Measurements from ENCODE around the gene RAB7B.

Gene RAB7B

GRCh38 chr1:205992218-205992882 lies 10.8 kb downstream of the RAB7B start:
- no peak for TF ChIP-seq GATA2 (IDR thresholded peaks at IDR 0.05; ENCODE audit: low read depth, low read length)
- TF ChIP-seq GATA3 (IDR thresholded peaks at IDR 0.05; ENCODE audit: low read depth, low read length): no peak

GRCh38 chr1:205991237-205991636 lies 12.0 kb downstream of the RAB7B start:
- TF ChIP-seq GATA2 (IDR thresholded peaks at IDR 0.05; ENCODE audit: low read depth, low read length) (no peak), GATA3 (IDR thresholded peaks at IDR 0.05; ENCODE audit: low read depth, low read length) (no peak)

DNA sequence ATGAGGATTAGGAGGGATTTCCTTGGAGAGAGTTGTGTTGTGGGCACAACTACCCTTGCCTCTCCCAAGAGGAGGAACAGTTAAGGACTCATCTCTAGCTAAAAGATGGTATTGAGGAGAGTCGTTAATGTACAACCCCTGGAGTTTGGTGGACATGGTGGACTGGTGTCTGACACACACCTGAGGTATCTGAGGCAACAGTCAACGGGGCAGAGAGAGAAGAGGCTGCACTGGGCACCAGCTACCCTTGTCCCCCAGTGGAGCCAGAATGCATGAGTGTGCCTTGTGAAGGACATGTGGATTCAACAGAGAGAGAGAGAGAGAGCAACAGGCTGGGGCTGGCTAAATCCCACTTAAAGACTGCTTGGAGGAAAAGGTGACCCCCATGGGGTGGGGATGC lies 13.0 kb downstream of the RAB7B start:
- no peak for TF ChIP-seq GATA3 (IDR thresholded peaks at IDR 0.05; ENCODE audit: low read depth, low read length)
- no peak for TF ChIP-seq GATA2 (IDR thresholded peaks at IDR 0.05; ENCODE audit: low read depth, low read length)

- no peak for TF ChIP-seq GATA3 (IDR thresholded peaks at IDR 0.05; ENCODE audit: low read depth, low read length)
- no peak for TF ChIP-seq GATA2 (IDR thresholded peaks at IDR 0.05; ENCODE audit: low read depth, low read length)
These were observed 13.4 kb downstream of the RAB7B start for GRCh38 chr1:205989786-205990185.

DNA sequence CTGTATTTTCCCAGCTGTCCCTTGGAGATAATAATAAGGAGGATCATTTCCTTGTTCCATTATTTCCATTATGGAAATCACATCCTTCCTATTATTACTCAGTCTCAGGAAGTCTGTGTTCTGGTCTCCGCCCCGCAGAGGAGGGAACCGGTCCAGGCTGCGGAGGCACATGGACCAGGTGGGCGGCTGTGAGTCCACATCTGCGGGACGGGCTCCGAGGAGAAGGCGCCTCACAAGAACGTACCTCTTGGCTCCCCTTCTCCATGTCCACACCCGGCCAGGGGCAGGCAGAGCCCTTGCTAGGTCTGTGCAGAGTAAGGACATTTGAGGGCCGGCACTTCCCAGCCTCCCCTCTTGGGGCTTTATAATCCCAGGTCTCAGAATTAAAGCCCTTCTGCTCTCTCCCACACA lies 14.6 kb downstream of the RAB7B start:
- TF ChIP-seq GATA2 (IDR thresholded peaks at IDR 0.05; ENCODE audit: low read depth, low read length): no peak
- TF ChIP-seq GATA3 (IDR thresholded peaks at IDR 0.05; ENCODE audit: low read depth, low read length): no peak

DNA sequence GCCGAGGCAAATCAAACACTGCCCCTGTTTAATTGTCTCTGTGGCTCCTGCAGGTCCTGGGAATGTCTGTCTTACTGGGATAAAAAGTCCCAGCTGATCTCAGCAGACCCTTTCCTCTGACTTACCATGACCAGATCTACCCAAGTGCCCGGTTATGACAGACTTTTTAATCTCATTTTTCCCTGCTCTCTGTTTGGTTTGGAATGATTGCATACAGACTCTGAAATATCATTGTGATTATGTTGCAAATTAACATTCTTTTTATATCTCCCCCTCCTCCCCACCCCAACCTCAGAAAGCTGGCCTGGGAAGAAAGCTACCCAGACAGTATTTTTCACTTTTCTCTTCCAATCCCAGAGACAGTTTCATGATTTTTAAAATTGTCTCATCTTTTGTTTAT lies 16.3 kb downstream of the RAB7B start:
- no peak for TF ChIP-seq GATA3 (IDR thresholded peaks at IDR 0.05; ENCODE audit: low read depth, low read length)
- no peak for TF ChIP-seq GATA2 (IDR thresholded peaks at IDR 0.05; ENCODE audit: low read depth, low read length)

DNA sequence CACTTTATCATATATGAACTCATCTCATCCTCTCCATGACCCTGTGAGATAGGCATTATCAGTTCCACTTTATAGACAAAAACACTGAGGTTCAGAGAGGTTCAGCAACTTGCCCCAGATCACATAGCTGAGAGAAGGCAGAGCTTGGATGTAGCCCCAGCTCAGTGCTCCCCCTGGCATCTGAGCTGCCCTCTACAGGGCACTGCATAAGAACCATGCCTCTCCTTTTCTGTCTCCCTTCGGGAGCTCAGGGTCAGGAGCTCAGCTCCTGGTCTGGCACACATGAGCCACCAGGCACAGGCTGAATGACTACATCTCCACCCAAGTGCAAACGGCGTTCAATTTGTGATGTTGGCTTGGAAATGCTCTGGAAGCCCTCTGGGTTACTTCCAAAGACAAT lies 16.9 kb downstream of the RAB7B start:
- no peak for TF ChIP-seq GATA2 (IDR thresholded peaks at IDR 0.05; ENCODE audit: low read depth, low read length)
- no peak for TF ChIP-seq GATA3 (IDR thresholded peaks at IDR 0.05; ENCODE audit: low read depth, low read length)

- no peak for TF ChIP-seq GATA3 (IDR thresholded peaks at IDR 0.05; ENCODE audit: low read depth, low read length)
- TF ChIP-seq GATA2 (IDR thresholded peaks at IDR 0.05; ENCODE audit: low read depth, low read length): no peak
These were observed 17.7 kb downstream of the RAB7B start for GRCh38 chr1:205985330-205986005.

- no peak for TF ChIP-seq GATA2 (IDR thresholded peaks at IDR 0.05; ENCODE audit: low read depth, low read length)
- no peak for TF ChIP-seq GATA3 (IDR thresholded peaks at IDR 0.05; ENCODE audit: low read depth, low read length)
These were observed 19.1 kb downstream of the RAB7B start for GRCh38 chr1:205983925-205984725.

GRCh38 chr1:205981257-205981656 lies 21.9 kb downstream of the RAB7B start:
- TF ChIP-seq GATA3 (IDR thresholded peaks at IDR 0.05; ENCODE audit: low read depth, low read length) (no peak), GATA2 (IDR thresholded peaks at IDR 0.05; ENCODE audit: low read depth, low read length) (no peak)

DNA sequence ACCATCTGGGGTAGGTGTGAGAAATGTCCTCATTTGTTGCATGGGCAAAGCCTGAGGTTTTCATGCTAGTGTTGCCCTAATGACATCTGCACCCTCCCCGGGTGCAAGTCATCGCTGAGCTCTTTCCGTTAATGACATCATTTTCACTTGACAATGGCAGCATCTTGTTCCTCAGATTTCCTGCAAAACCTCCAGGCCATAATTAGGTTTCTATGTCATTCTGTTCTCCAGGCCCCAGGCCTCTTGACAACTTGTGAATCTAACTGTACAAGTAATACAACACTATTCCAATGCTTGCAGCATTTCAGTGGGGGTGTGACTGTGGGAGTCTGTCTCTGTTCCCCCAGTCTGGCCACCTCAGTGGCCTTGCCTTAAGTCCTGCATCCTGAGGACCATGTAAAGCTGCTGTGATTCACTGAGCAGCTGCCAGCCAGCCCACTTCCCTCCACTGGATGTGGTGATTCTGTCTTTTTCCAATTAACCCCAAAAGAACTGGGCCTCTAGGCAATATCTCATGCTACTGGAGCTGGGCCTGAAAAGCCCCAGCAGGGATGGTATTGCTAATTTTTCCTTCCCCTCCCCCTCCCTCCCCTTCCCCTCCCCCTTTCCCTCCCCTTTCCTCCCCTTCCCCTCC lies 22.8 kb downstream of the RAB7B start:
- TF ChIP-seq GATA2 (IDR thresholded peaks at IDR 0.05; ENCODE audit: low read depth, low read length) (0 out of 2 replicates have a peak, but pooled peaks have one; percentile 9), GATA3 (IDR thresholded peaks at IDR 0.05; ENCODE audit: low read depth, low read length) (no peak)

GRCh38 chr1:205979301-205979700 lies 23.9 kb downstream of the RAB7B start:
- TF ChIP-seq GATA3 (IDR thresholded peaks at IDR 0.05; ENCODE audit: low read depth, low read length) (no peak), GATA2 (IDR thresholded peaks at IDR 0.05; ENCODE audit: low read depth, low read length) (no peak)

DNA sequence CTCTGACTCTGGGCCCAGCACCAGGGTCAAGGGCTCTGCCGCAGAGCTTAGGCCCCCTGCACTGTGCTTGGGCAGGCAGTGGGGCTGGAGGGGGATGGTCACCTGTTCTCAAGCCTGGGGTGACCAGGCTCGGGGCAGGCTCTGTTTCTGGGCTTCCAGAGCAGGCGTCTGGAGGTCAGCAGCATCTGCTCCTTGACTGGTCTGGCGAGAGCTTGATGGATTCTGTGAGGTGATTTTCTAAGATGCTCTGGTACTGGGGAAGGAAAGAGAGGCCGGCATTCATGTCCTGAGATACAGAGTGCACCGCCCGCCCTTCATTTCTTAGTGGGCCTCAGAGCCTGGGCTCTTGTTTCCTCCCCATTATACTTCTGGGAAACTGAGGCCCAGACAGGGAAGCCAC lies 24.5 kb downstream of the RAB7B start:
- TF ChIP-seq GATA2 (IDR thresholded peaks at IDR 0.05; ENCODE audit: low read depth, low read length) (no peak), GATA3 (IDR thresholded peaks at IDR 0.05; ENCODE audit: low read depth, low read length) (no peak)

DNA sequence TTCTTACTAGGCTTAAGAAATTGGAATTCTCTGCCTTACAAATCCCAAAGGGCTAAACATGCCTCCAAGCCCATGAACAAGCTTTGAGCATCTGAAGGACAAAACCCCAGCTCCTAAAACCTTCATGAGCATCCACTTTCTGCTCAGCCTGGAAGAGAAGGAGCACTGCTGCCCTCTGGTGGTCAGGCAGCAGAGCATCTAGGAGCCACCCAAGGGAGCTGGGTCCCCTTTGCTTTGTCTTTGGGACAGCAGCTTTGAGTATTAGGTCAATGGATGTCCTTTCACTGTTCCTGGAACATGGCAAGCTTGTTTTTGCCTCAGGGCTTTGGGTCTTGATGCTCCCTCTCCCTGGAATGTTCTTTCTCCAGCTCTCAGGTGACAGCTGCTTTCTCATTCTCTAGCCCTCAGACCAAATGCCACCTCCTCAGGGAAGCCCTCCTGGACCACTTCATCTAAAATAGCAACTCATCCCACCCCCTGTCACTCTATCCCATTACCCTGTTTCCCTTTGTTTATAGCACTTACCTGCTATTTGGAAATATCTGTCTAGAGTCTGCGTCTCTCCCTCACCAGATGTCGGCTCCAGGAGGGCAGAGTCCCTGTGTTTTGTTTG lies 25.7 kb downstream of the RAB7B start:
- TF ChIP-seq GATA2 (IDR thresholded peaks at IDR 0.05; ENCODE audit: low read depth, low read length) (no peak), GATA3 (IDR thresholded peaks at IDR 0.05; ENCODE audit: low read depth, low read length) (no peak)

Data from SH-SY5Y (cell line).